NCI-H82 (cell line): ENCODE measurements around the gene HLA-DQB1.

ENCODE experiments used
- DNase-seq: peaks from one replicate; lab custom pipeline; 2025; lab: John Stamatoyannopoulos, UW

HLA-DQB1 gene

GRCh38 chr6:32625137-32625536, 41.3 kb downstream of the HLA-DQB1 start:
- no peak for DNase-seq

GRCh38 chr6:32624565-32624964, 41.9 kb downstream of the HLA-DQB1 start:
- no peak for DNase-seq

GRCh38 chr6:32623693-32624092, 42.8 kb downstream of the HLA-DQB1 start:
- DNase-seq = no peak

- DNase-seq = peak; percentile 72
These were observed 43.7 kb downstream of the HLA-DQB1 start for GRCh38 chr6:32622545-32623401.

GRCh38 chr6:32621372-32621771, 45.1 kb downstream of the HLA-DQB1 start:
- DNase-seq = no peak

- DNase-seq = no peak
These were observed 48.7 kb downstream of the HLA-DQB1 start for GRCh38 chr6:32617751-32618150.

- DNase-seq = no peak
These were observed 50.4 kb downstream of the HLA-DQB1 start for GRCh38 chr6:32615885-32616532.

GRCh38 chr6:32614366-32615081, 51.9 kb downstream of the HLA-DQB1 start:
- no peak for DNase-seq

GRCh38 chr6:32613475-32613874, 53.0 kb downstream of the HLA-DQB1 start:
- no peak for DNase-seq

- no peak for DNase-seq
These were observed 55.7 kb downstream of the HLA-DQB1 start for GRCh38 chr6:32610682-32611296.

GRCh38 chr6:32609731-32610640, 56.5 kb downstream of the HLA-DQB1 start:
- DNase-seq = peak; percentile 87
